ENCODE results near the gene NUAK2.

Gene NUAK2

DNA sequence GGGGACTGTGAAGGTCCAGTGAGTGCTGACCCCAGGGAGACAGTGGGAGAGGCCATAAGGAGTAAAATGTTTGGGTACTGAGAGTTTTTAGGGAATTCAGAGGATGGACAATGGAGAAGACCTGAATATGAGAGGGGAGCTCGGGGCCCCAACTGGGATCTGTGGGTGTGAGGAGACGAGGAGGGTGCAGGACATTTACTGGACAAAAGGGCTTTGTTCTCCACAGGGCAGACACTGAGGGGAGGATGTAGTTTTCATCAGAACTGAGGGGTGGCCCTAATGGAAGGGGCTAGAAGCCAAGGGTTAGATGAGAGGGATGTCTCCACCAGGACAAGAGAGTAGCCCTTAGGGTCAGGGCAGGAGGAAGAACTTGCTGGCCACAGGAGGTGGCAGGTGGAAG, 63.8 kb downstream of the NUAK2 start:
- TF ChIP-seq, protein P1, sequence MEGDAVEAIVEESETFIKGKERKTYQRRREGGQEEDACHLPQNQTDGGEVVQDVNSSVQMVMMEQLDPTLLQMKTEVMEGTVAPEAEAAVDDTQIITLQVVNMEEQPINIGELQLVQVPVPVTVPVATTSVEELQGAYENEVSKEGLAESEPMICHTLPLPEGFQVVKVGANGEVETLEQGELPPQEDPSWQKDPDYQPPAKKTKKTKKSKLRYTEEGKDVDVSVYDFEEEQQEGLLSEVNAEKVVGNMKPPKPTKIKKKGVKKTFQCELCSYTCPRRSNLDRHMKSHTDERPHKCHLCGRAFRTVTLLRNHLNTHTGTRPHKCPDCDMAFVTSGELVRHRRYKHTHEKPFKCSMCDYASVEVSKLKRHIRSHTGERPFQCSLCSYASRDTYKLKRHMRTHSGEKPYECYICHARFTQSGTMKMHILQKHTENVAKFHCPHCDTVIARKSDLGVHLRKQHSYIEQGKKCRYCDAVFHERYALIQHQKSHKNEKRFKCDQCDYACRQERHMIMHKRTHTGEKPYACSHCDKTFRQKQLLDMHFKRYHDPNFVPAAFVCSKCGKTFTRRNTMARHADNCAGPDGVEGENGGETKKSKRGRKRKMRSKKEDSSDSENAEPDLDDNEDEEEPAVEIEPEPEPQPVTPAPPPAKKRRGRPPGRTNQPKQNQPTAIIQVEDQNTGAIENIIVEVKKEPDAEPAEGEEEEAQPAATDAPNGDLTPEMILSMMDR (IDR thresholded peaks at IDR 0.05; ENCODE audit: insufficient read depth, low read length, poor library complexity, severe bottlenecking): no peak
- no peak overlapping the region for H3K4me3 ChIP-seq (replicated peaks; ENCODE audit: low read depth, low read length)
- H3K36me3 ChIP-seq (ENCODE audit: control insufficient read depth, insufficient read depth, low read length): no peaks in the 10 kb centered on the region
- DNase-seq (ENCODE audit: extremely low read depth, insufficient read length): no peak
- no peaks in the 10 kb centered on the region; the same call in 1 of the 2 replicates for H3K27me3 ChIP-seq (replicated peaks; ENCODE audit: control insufficient read depth, insufficient read depth, low read length)

DNA sequence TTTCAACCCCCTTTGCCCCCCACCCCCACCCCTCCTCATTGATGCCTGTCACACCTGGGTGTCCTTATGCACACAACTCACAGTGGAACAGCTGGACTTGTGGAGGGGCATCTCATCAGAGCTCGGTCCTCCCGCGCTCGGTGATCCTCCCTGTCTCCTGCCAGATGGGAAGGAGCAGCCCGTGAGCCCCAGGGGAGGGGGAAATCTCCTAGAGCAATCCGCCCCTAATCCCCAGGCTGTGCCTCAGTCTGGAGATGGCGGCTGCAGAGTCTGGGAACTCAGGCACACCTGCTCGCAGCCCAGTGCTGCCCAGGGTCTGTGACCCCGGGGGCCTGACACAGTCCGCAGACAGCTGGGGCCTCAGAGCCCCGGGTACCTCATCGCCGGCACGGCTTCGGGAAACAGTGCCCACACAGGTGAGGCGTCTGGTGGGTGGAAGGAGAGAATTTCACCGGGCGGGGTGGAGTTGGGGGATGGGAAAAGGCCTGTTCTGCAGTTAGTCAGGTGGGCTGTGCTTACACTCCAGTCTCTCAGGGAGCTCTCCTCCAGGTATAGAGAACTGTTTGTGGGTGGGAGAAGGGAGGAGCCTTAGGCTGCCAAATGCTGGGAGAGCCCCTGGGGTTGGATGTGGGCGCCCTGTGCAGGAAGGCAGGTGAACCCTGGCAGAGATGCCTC, 64.5 kb downstream of the NUAK2 start:
- Histone ChIP-seq H3K27me3 (replicated peaks; ENCODE audit: control insufficient read depth, insufficient read depth, low read length) (no peaks in the 10 kb centered on the region; the same call in 1 of the 2 replicates), H3K36me3 (ENCODE audit: control insufficient read depth, insufficient read depth, low read length) (no peaks in the 10 kb centered on the region), H3K4me3 (replicated peaks; ENCODE audit: low read depth, low read length) (no peak overlapping the region)
- DNase-seq (ENCODE audit: extremely low read depth, insufficient read length): no peak
- TF ChIP-seq, protein P1 (IDR thresholded peaks at IDR 0.05; ENCODE audit: insufficient read depth, low read length, poor library complexity, severe bottlenecking): no peak

DNA sequence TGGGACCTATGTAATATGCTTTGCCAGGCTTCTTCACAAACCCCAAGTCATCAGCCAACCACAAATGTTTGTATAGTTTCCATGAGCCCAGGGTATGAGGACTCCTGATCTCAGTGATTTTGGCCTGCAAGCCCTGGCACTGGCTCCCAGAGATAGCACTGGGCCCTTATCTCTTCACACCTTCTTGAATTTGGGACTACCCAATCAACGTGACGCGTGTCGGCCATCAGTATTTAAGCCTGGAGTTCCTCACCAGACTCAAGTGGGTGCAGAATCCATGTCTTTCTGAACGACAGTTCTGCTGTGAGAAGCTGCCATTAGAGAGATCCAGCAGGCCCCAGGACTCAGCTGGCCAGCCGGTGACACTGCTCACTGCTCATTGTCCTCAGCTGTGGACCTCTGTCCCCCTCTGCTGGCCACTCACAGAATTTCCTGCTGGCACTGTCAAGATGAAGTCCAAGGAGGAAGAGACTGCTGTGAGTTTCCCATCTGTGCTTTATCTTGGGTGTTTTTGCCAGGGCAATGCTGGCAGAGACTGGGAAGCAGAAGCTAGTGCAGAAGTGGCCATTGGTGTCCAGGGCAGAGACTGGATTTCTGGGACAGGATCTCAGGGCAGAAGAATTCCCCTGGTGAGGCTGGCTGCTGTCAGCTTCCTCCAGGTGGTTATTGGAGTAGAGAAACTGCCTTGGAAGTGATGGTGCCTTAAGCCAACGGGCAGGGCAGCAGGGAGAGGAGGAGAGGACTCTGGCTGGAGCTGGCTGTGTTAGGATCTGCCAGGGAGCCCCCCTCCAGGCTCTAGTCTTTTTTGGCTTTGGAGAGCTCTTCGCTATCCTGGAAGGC, 65.4 kb downstream of the NUAK2 start:
- TF ChIP-seq, protein P1 (IDR thresholded peaks at IDR 0.05; ENCODE audit: insufficient read depth, low read length, poor library complexity, severe bottlenecking): peak; percentile 91
- no peak overlapping the region for H3K4me3 ChIP-seq (replicated peaks; ENCODE audit: low read depth, low read length)
- no peaks in the 10 kb centered on the region; the same call in 1 of the 2 replicates for H3K27me3 ChIP-seq (replicated peaks; ENCODE audit: control insufficient read depth, insufficient read depth, low read length)
- DNase-seq (ENCODE audit: extremely low read depth, insufficient read length): peak; percentile 55
- no peaks in the 10 kb centered on the region for H3K36me3 ChIP-seq (ENCODE audit: control insufficient read depth, insufficient read depth, low read length)
